Psoas muscle (tissue), 8 donors: ENCODE measurements around the gene SOAT1. TPM values are rescaled to one million over a fixed set of nuclear protein-coding genes. Genes with fewer than 3 reads are reported as not detected.
"Not testable (repeated sequence)": the region's sequence is repeated elsewhere in the genome, so short reads cannot be mapped to it uniquely, and the experiment has no call there.

ENCODE experiments used
- ATAC-seq, 4 donors: fragments of 200-7000 bp; cut with Tn5 transposase; one replicate each; pipeline ENCODE4 v1.9.1; 2020; ENCODE audit warnings: moderate library complexity in 3 of 4, mild to moderate bottlenecking in 2 of 4
- DNase-seq, 2 donors: peaks; one replicate each; pipeline ENCODE4 v3.0.0-alpha.2; 2020
- H3K27ac ChIP-seq: fragments of 200-600 bp; one replicate; pipeline ENCODE4 v1.8.0; 2022
- H3K27me3 ChIP-seq, 3 donors: fragments of 200-600 bp in 1 of 3; one replicate each; pipeline versions ENCODE4 v1.6.1 to v1.8.0; 2013 to 2022; ENCODE audit warnings: low read length in 2 of 3, mild to moderate bottlenecking in 2 of 3, moderate library complexity in 1 of 3; ENCODE audit not compliant: insufficient read depth in 3 of 3
- H3K36me3 ChIP-seq, 2 donors: fragments of 200-600 bp in 1 of 2; one replicate each; pipeline versions ENCODE4 v1.6.1 to v1.8.0; 2013 to 2022; ENCODE audit warnings: low read depth in 1 of 2, mild to moderate bottlenecking in 1 of 2, moderate library complexity in 1 of 2; ENCODE audit not compliant: insufficient read depth in 1 of 2
- H3K4me1 ChIP-seq: fragments of 200-600 bp; one replicate; pipeline ENCODE4 v1.8.0; 2022
- H3K4me3 ChIP-seq: fragments of 200-600 bp; one replicate; pipeline ENCODE4 v1.8.0; 2022; ENCODE audit warnings: mild to moderate bottlenecking
- H3K9me3 ChIP-seq: fragments of 200-600 bp; one replicate; pipeline ENCODE4 v1.8.0; 2022
- WGBS, 3 donors: extraction: QIAGEN DNeasy Blood & Tissue Kit; methylation state at CpG; one replicate each; pipeline versions ENCODE4 v1.1.6 to v1.1.7; 2013; 5-methylcytosine and 5-hydroxymethylcytosine counted together
- intact Hi-C, 2 donors: fragments of 100-400 bp; cut with DNase I; formaldehyde crosslinking; loops; one replicate each; pipeline versions ENCODE4 v1.11.0 to v1.14.2; 2022
- polyA plus RNA-seq, 3 donors: library from polyadenylated mRNA; stranded (reverse); fragments of 200-250 nt; gene quantifications; one replicate each; pipeline ENCODE4 v1.2.3, GENCODE V29; 2013
- total RNA-seq, 4 donors: library from RNA; stranded (reverse); fragmentation: NEBNext Ultra II Directional in 2 of 4; extraction: Animal tissue kit (Norgen Biotek cat#: 25700) in 2 of 4; gene quantifications; one replicate each; pipeline versions ENCODE4 v1.2.1 to v1.2.4, GENCODE V29; 2021 to 2023
- TF ChIP-seq, protein P1 (sequence below): fragments of 200-600 bp; IDR thresholded peaks from one replicate; pipeline ENCODE4 v1.8.0; 2022; ENCODE audit warnings: antibody characterized with exemption
- donor health status: healthy with polysubstance abuse.
- donor health status: DM: no; HTN: no; CAD: no; lungs with moderate emphysema.
- donor health status: Bipolar disorder and iron deficiency.
- donor health status: healthy.
- donor health status: DM: yes; HTN: yes; CAD: no.
- donor health status: DM: no; HTN: no; CAD: no.
- donor health status: DM: no; HTN: no; CAD: no.
- donor health status: DM: yes; HTN: yes; CAD: no.

Gene SOAT1
- total and polyA plus RNA-seq, 7 donors = 2.9 to 21.0 (median 7.6) TPM

DNA sequence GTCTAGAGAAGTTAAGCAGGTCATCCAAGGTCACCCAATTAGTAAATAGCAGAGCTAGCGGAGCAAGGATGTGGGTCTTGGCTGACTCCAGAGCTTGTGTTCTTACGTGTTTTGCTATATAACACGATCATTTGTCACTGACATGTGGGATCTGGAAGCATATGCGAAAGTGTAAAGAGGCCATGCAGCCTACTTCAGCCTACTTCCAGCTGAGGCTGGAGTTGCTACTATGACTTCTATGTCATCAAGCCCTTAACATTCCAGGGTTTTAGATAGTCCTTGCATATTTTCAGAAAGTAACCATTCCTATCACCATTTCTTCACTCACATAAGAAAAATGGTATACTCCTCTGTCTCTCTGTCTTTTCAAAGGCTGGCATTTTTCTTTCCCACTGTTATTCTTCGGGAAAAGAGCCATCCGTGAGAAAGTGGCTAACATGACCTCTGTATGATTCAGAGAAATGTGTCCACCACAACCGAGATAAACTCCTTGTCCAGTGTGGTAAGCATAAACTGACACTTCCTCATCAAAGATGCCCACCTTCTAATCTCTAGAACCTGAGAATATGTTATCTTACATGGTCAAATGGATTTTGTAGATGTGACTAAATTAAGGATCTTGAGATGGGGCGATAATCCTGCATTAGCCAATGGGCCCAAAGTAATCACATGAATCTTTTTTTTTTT, 40.2 kb upstream of the SOAT1 start:
- TF ChIP-seq, protein P1, sequence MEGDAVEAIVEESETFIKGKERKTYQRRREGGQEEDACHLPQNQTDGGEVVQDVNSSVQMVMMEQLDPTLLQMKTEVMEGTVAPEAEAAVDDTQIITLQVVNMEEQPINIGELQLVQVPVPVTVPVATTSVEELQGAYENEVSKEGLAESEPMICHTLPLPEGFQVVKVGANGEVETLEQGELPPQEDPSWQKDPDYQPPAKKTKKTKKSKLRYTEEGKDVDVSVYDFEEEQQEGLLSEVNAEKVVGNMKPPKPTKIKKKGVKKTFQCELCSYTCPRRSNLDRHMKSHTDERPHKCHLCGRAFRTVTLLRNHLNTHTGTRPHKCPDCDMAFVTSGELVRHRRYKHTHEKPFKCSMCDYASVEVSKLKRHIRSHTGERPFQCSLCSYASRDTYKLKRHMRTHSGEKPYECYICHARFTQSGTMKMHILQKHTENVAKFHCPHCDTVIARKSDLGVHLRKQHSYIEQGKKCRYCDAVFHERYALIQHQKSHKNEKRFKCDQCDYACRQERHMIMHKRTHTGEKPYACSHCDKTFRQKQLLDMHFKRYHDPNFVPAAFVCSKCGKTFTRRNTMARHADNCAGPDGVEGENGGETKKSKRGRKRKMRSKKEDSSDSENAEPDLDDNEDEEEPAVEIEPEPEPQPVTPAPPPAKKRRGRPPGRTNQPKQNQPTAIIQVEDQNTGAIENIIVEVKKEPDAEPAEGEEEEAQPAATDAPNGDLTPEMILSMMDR = no peak
- DNase-seq (no peak), ATAC-seq (no peak)
- no peaks in the 10 kb centered on the region for H3K4me1 ChIP-seq
- intact Hi-C loops = loop anchor here (5.0 kb wide), 1 partner anchor 119 kb away; no protein-coding TSS in a partner anchor
- H3K4me3 ChIP-seq = no peak overlapping the region
- no peak overlapping the region for H3K27ac ChIP-seq
- H3K27me3 ChIP-seq = no peaks in the 10 kb centered on the region
- H3K9me3 ChIP-seq = no peaks in the 10 kb centered on the region
- WGBS, 3 donors = 71 to 84% (median 77%) methylated on average over 8 of the region's 8 CpGs
- no peaks in the 10 kb centered on the region for H3K36me3 ChIP-seq

DNA sequence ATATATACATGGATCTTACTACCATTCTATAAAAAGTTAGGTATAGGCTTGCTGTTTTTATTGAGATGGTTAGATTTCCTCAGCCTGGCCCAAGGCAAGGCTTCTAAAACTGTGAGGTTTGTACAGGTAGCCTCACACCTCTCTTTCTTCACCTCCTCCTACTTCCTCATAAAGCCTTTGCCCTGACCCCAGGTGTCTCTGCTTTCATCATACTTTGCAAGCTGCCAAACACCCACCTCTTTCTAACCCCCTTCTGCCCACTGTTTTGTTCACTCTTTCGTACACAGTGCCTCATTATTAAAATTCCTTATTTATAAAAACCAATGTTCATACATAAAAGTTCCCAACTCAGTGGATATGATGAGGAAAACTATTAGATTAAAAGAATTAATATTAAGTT, 31.4 kb upstream of the SOAT1 start:
- ATAC-seq (no peak), DNase-seq (no peak)
- no peaks in the 10 kb centered on the region for H3K36me3 ChIP-seq
- TF ChIP-seq, protein P1 = no peak
- intact Hi-C loops = no loop called here
- WGBS, 3 donors = 92 to 100% (median 94%) methylated on average over 1 of the region's 1 CpG
- no peaks in the 10 kb centered on the region for H3K27me3 ChIP-seq
- no peak overlapping the region for H3K27ac ChIP-seq
- no peak overlapping the region for H3K4me3 ChIP-seq
- H3K9me3 ChIP-seq = no peaks in the 10 kb centered on the region
- H3K4me1 ChIP-seq = no peaks in the 10 kb centered on the region

DNA sequence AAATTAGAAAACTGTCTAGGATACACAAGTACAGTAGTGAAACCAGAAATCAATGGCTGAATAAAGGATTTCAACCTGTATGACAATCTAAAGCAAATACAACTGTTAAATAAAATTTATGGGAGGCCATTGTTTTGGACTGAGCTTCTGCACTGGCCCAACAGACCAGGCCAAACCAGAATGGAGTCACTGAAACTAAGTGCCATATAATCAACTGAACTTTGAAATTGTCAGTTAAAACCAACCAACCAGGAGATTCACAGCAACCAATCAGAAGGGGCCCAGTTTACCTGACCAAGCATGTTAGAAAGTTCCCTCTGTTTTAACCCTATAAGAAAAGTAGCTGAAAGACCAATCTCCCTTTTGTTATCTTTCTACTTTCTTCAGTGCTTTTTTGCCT, 30.5 kb upstream of the SOAT1 start:
- H3K4me3 ChIP-seq = no peak overlapping the region
- no peaks in the 10 kb centered on the region for H3K4me1 ChIP-seq
- intact Hi-C loops = no loop called here
- no peaks in the 10 kb centered on the region for H3K9me3 ChIP-seq
- no peak overlapping the region for H3K27ac ChIP-seq
- TF ChIP-seq, protein P1 = no peak
- DNase-seq = no peak
- H3K27me3 ChIP-seq = no peaks in the 10 kb centered on the region
- H3K36me3 ChIP-seq = no peaks in the 10 kb centered on the region
- ATAC-seq = no peak

DNA sequence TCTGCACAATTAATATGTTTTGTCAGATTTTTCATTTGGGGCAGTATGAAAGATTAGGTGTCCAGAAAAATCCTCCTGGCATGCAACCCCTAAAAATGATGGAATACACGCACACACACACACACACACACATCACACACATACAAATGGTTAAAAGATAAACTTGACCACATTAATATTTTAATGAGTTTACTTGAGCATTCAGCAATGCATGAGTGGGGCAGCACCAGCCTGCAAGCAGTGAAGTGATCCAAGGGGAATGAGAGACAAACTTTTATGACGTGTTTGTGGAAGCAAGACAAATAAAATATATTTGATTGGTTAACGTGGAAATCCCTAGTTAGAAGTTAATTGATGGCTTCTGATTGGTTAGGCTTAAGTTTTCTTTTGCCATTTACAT, 29.1 kb upstream of the SOAT1 start:
- intact Hi-C loops = no loop called here
- Histone ChIP-seq H3K27me3 (no peaks in the 10 kb centered on the region), H3K9me3 (no peaks in the 10 kb centered on the region), H3K4me1 (no peaks in the 10 kb centered on the region), H3K36me3 (no peaks in the 10 kb centered on the region), H3K4me3 (no peak overlapping the region), H3K27ac (no peak overlapping the region)
- DNase-seq (no peak), ATAC-seq (no peak)
- WGBS, 3 donors = 63 to 70% (median 69%) methylated on average over 3 of the region's 3 CpGs
- TF ChIP-seq, protein P1 = no peak

DNA sequence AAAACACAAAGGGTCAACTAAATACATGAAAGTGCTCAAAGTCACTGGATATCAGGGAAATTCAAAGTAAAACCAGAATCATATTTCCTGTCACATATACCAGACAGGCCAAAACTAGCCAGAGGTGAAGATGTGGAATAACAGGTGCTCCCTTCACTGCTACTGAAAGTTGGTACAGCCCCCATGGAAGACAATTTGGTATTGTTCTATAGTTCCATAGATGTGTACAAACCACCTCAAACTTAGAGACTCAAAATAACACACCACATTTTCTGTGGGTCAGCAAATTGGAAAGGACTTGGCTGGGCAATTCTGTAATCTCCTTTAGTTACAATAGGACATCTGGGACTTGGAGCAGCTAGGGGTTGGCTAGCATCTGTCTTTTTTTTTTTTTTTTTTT, 24.5 kb upstream of the SOAT1 start:
- no peak overlapping the region for H3K27ac ChIP-seq
- TF ChIP-seq, protein P1 = no peak
- ATAC-seq = no peak
- H3K36me3 ChIP-seq = no peaks in the 10 kb centered on the region
- no peak for DNase-seq
- no peak overlapping the region for H3K4me3 ChIP-seq
- no peaks in the 10 kb centered on the region for H3K9me3 ChIP-seq
- no peaks in the 10 kb centered on the region for H3K4me1 ChIP-seq
- intact Hi-C loops = no loop called here
- no peaks in the 10 kb centered on the region for H3K27me3 ChIP-seq

DNA sequence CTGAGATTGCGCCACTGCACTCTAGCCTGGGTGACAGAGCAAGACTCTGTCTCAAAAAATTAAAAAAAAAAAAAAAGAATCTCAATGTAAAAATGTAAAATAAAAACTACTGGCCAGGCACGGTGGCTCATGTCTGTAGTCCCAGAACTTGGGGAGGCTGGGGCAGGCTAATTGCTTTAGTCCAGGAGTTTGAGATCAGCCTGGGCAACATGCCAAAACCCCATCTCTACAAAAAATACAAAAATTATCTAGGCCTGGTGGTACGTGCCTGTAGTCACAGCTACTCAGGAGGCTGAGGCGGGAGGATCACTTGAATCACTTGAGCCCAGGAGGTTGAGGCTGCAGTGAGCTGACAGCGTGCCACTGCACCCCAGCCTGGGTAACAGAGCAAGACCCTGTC, 19.2 kb upstream of the SOAT1 start:
- H3K4me3 ChIP-seq, H3K4me1 ChIP-seq, H3K27ac ChIP-seq, H3K27me3 ChIP-seq, H3K36me3 ChIP-seq, DNase-seq, H3K9me3 ChIP-seq, ATAC-seq, intact Hi-C loops: not testable (repeated sequence)
- 81 to 82% (median 82%) methylated on average over 5 of the region's 5 CpGs for WGBS, 3 donors
